Thyroid gland (tissue), 4 donors: ENCODE measurements around the gene PFN3.

Experiments used
- CTCF ChIP-seq, 6 experiments: fragments of 200-600 bp in 3 of 6; fragments of 450-650 bp in 3 of 6; sonication (generic) in 3 of 6; IDR thresholded peaks; one replicate each; pipeline ENCODE4 v1.5.1; 2016 to 2019; ENCODE audit warnings: antibody characterized with exemption in 6 of 6, mild to moderate bottlenecking in 2 of 6, inconsistent platforms in 1 of 6, moderate library complexity in 1 of 6
- POLR2A ChIP-seq, 2 donors: fragments of 450-650 bp; IDR thresholded peaks; one replicate each; pipeline ENCODE4 v1.6.1; 2017; ENCODE audit warnings: antibody characterized with exemption in 2 of 2, mild to moderate bottlenecking in 2 of 2, moderate library complexity in 1 of 2

GRCh38 chr5:177366528-177367322 is 33.7 kb downstream of the PFN3 start:
- TF ChIP-seq CTCF (IDR thresholded peaks at IDR 0.05) (no peak), POLR2A (IDR thresholded peaks at IDR 0.05) (peak in 1 of 2 donors; percentile 72)
